Cardiac fibroblast (primary cell): ENCODE results near the gene LURAP1L.
A peak's percentile ranks its signal among the peaks of the same experiment; 100 is the strongest.

ENCODE experiments used
- DNase-seq, 2 donors: peaks; one replicate each; pipeline versions ENCODE4 v3.0.0 to v3.0.0-alpha.2; 2010; ENCODE audit warnings: low read depth in 2 of 2
- H3K4me3 ChIP-seq, 2 donors: replicated peaks in 1 of 2; 1 replicate in 1 of 2; 2 replicates in 1 of 2; pipeline ENCODE4 v1.5.1; 2011; ENCODE audit warnings: low read depth in 2 of 2, low read length in 2 of 2, mild to moderate bottlenecking in 2 of 2, moderate library complexity in 1 of 2
- CTCF ChIP-seq: IDR thresholded peaks from one replicate; pipeline ENCODE4 v1.5.1; 2011; ENCODE audit warnings: low read depth, mild to moderate bottlenecking, low read length, inconsistent platforms

LURAP1L gene

GRCh38 chr9:12739014-12739652 lies 35.7 kb upstream of the LURAP1L start:
- no peak for DNase-seq
- no peak for TF ChIP-seq CTCF
- H3K4me3 ChIP-seq, result no peak overlapping the region

- no peak for DNase-seq
- no peak for TF ChIP-seq CTCF
- no peak overlapping the region for H3K4me3 ChIP-seq
Measured at GRCh38 chr9:12740845-12741244, 34.0 kb upstream of the LURAP1L start.

DNA sequence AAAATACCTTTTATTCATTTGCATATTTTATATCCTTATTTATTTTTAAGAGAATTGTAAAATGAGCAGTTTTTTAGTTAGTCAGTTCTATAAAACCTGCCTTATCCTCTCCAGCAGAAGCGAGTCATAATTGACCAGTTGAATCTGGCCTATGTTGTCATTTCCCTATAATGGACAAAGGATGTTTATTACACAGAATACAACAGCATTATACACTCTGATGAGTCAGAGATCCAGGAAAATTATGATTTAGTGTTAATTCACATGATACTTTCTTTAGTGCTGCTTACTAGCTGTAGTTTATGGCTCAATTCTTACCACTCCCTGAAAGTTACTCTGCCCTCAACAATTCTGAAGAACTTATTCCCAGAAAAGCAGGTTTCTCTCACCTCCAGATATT lies 26.8 kb upstream of the LURAP1L start:
- no peak overlapping the region for H3K4me3 ChIP-seq
- peak; percentile 52 to 67 for DNase-seq
- no peak for TF ChIP-seq CTCF

DNA sequence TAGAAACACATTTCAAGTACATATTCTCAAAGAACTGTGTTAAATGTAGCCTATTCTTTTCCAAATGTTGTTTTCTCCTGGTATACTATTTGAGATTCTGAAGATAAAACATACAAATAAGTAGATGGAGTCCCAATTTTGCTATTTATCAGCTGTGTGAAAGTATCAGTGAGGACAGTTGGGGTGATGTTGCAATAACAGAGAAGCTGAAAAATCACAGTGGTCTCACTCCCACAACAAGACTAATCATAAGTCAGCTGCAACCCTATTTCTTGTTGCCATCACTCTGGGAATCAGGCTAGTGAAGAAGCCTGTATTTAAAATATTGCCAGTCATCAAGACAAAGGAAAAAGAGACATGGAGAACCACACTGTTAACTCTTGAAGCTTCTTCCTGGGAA lies 25.9 kb upstream of the LURAP1L start:
- H3K4me3 ChIP-seq, result no peak overlapping the region
- DNase-seq, result no peak
- TF ChIP-seq CTCF, result no peak

DNA sequence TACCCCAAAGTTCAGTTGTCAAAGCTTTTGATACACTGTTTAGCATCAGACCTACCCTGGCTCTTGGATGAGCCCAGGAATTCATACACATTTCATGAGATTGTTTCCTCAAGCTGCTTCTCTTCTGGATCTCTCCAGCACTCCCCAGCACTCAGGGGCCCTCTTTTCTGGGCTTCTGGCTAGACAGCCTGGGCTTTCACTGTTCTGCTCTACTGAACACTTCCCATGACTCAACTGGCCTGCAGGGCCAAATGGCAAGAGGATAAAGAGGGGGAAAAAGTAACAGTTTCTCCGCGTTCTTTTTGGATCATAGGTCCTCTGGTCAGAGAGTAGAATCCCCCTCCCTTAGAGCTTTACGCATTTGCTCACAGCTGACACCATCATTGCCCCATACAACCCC lies 20.9 kb upstream of the LURAP1L start:
- DNase-seq, result no peak
- TF ChIP-seq CTCF, result no peak
- H3K4me3 ChIP-seq, result no peak overlapping the region

- no peak for TF ChIP-seq CTCF
- DNase-seq, result peak; percentile 54 to 75
- no peak overlapping the region for H3K4me3 ChIP-seq
Measured at GRCh38 chr9:12759761-12760160, 15.1 kb upstream of the LURAP1L start.

DNA sequence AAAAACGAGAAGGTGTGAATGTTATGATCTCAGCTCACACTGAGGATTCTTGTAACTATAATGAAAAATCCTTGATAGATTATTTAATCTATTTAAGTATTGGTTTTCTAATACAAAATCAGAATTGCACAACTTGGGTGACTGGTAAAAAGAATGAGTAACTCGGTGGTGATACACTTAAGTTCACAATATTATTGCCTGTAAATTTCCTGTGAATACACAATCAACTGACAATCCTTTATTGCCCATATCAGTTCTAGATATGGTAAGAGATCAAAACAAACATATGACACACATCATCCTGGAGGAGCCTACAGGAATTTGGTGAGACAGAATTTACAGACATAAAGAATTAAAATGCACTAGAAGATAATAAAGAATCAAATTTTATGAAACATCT lies 14.1 kb upstream of the LURAP1L start:
- no peak for TF ChIP-seq CTCF
- no peak for DNase-seq
- no peak overlapping the region for H3K4me3 ChIP-seq
